NAMALWA (cell line): ENCODE measurements around the gene MUC5AC.

Source experiments
- DNase-seq: peaks from one replicate; pipeline ENCODE4 v3.0.0-alpha.2; 2015; ENCODE audit warnings: low spot score

The MUC5AC gene

GRCh38 chr11:1197431-1197885, 39.7 kb downstream of the MUC5AC start:
- no peak for DNase-seq

- DNase-seq, result no peak
Observed at GRCh38 chr11:1197886-1198560, 40.3 kb downstream of the MUC5AC start.

- DNase-seq, result peak; percentile 10
Observed at GRCh38 chr11:1198561-1199240, 40.9 kb downstream of the MUC5AC start.

GRCh38 chr11:1199241-1199750, 41.5 kb downstream of the MUC5AC start:
- no peak for DNase-seq

- DNase-seq, result no peak
Observed at GRCh38 chr11:1199751-1200610, 42.2 kb downstream of the MUC5AC start.

GRCh38 chr11:1200611-1201191, 42.9 kb downstream of the MUC5AC start:
- DNase-seq, result no peak

- DNase-seq, result no peak
Observed at GRCh38 chr11:1201395-1202153, 43.8 kb downstream of the MUC5AC start.

GRCh38 chr11:1202154-1202775, 44.5 kb downstream of the MUC5AC start:
- DNase-seq, result peak; percentile 53

- DNase-seq, result peak; percentile 70
Observed at GRCh38 chr11:1202776-1203504, 45.2 kb downstream of the MUC5AC start.

- no peak for DNase-seq
Observed at GRCh38 chr11:1203505-1204271, 45.9 kb downstream of the MUC5AC start.

- DNase-seq, result no peak
Observed at GRCh38 chr11:1204381-1205101, 46.8 kb downstream of the MUC5AC start.

- DNase-seq, result no peak
Observed at GRCh38 chr11:1205121-1205986, 47.6 kb downstream of the MUC5AC start.

GRCh38 chr11:1205987-1206331, 48.2 kb downstream of the MUC5AC start:
- no peak for DNase-seq

GRCh38 chr11:1206391-1207271, 48.9 kb downstream of the MUC5AC start:
- no peak for DNase-seq

- no peak for DNase-seq
Observed at GRCh38 chr11:1207401-1208143, 49.8 kb downstream of the MUC5AC start.

- DNase-seq, result no peak
Observed at GRCh38 chr11:1208144-1208393, 50.3 kb downstream of the MUC5AC start.
